Endothelial cell of coronary artery (primary cell): Measurements from ENCODE around the gene NAXD. TPM values are rescaled to one million over a fixed set of nuclear protein-coding genes. Genes with fewer than 3 reads are reported as not detected.

ENCODE experiments used
- total RNA-seq: library from RNA; depleted of rRNA; stranded (reverse); fragments of >200 nt; gene quantifications from 2 replicates; pipeline ENCODE4 v1.2.3, GENCODE V29; 2014

NAXD gene
- total RNA-seq, result 14.9 and 20.0 TPM in 2 replicates

DNA sequence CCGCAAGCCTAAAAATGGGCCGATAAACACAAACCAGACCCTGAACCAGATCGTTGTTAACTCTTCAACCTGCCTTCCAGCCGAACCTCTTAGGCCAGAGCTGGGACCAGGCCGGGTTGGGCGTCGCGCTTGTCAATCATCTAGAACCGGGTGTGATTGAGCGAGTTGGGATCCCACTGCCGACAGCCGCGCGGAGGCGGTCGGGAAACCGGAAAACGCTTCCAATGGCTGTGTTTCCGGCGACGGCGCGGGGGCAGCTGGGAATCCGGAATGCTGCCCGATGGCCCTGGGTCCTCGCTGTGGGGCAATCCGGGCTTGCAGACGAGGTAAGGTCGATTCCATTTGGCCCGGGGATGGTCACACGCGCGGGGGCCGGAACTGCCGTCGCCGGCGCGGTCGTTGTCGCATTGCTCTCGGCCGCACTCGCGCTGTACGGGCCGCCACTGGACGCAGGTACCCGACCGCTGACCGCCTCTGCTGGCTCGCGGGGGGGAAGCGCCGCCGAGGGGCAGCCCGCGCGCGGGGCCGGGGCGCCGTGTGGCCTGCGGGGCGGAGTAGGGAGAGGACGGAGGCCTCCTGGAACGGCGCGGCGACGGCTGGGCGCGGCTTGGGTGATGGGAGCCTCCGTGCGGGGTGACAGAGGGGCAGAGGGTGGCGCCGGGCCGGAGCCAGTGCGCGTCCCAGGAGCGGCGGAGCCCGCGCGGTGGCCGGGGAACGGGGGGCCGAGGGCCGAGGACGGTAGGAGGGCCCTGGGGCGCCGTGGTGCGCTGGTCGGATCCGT is at the start of gene NAXD:
Gene NAXD (plus strand): TSS at position 224 of the 781 bp plus-strand sequence. CDS start 57 bp downstream, at position 281.

Other genes with a start within 250 kb of the NAXD start
- 4.3 and 6.6 TPM in 2 replicates for gene RAB20, start 53.8 kb upstream of the NAXD start, total RNA-seq
- 42.8 and 66.0 TPM in 2 replicates for gene CARS2, start 90.6 kb downstream of the NAXD start, total RNA-seq
- 15.6 and 18.6 TPM in 2 replicates for gene ING1, start 98.2 kb downstream of the NAXD start, total RNA-seq